Rectal smooth muscle tissue (tissue), 1 donor: Measurements from ENCODE around the gene FARP1.
A peak's percentile ranks its signal among the peaks of the same experiment; 100 is the strongest.

Experiments
- H3K27ac ChIP-seq: one replicate; pipeline ENCODE4 v1.7.0; 2013; ENCODE audit warnings: low read depth, low read length, inconsistent platforms
- H3K27me3 ChIP-seq: one replicate; pipeline ENCODE4 v1.7.0; 2013; ENCODE audit warnings: low read length; ENCODE audit not compliant: control insufficient read depth, insufficient read depth
- H3K36me3 ChIP-seq: one replicate; pipeline ENCODE4 v1.7.0; 2013; ENCODE audit warnings: low read length; ENCODE audit not compliant: control insufficient read depth, insufficient read depth
- H3K4me1 ChIP-seq: one replicate; pipeline ENCODE4 v1.7.0; 2013; ENCODE audit warnings: low read length; ENCODE audit not compliant: control insufficient read depth, insufficient read depth
- H3K4me3 ChIP-seq: one replicate; pipeline ENCODE4 v1.7.0; 2013; ENCODE audit warnings: low read length
- H3K9ac ChIP-seq: one replicate; pipeline ENCODE4 v1.7.0; 2013; ENCODE audit warnings: low read length

The FARP1 gene

DNA sequence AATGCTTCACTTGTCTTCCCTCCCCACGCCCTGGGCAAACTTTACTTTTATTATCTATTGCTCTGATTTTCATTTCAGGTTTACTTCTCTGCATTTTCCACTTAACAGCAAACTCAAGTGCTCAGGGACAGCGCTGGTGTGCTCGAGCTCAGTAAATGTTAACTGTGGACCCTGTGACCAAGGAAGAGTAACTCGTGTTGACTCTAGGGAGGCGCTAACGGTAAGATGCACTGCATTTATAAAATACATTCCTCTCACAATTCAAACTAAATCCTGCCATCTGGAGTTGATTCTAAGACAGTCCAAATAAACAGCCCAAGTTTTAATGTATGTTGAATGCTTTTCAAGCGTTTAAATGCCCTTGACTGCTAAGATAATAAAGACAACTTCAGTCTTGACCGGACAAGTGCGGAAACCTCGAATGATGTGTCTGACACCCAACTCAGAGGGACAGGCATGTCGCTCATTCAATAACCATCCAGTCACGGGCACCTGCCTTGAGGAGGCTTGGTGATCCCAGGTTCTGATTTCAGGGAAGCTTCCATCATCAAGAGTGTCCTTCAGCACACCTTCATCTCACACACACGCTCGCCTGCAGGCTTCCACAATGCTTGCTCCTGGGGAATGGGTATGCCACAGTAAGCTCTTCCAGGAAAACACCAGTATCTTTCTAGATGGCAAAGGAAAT, 340.9 kb downstream of the FARP1 start:
- Histone ChIP-seq H3K9ac (peak overlapping the region; percentile 47), H3K36me3 (no peaks in the 10 kb centered on the region), H3K27me3 (no peaks in the 10 kb centered on the region), H3K27ac (peak overlapping the region; percentile 81), H3K4me1 (peaks cover 54% of the 10 kb centered on the region), H3K4me3 (peak overlapping the region; percentile 3)

DNA sequence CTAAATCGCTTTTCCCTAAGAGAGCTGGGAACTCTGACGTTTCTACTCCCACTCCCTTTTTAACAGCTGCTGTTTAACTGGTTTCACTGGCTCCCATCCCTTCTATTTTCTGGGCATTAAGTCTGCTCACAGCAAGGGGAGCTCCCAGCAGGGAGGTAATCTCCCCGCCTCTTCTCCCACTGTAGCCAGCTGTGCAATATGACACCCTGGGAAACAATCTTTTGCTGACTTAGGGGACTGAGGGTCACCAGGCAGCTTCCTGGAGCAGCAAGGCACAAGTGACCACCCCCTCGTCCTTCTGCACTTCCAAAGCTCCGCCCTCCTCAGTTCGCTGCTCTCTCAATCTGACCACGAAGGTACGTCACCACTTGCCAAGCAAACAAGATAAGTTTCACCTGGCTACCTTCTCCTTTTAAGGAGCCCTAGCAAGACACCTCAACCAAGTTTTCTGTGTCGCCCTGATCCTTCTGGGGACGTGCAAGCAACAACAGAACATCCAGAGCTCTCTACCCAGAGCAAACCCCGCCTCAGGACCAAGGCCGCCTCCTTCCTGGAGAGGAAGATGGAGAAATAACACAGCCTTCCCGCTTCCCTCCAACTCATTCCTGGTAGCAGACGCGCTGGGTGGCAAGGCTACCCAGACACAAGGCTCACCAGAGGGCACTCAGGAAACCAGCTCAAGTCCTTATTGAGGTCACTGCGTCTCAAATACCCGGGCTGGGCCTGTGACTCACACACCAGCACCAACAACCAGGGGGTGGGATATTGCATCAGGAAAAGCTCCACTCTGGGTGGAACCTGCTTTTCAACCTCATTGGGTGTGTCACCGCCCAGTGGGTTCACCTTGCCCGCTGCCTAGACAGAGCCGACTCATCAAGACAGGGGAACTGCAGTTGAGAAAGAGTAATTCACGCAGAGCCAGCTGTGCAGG, 341.7 kb downstream of the FARP1 start:
- Histone ChIP-seq H3K36me3 (no peaks in the 10 kb centered on the region), H3K27ac (peak overlapping the region; percentile 81), H3K27me3 (no peaks in the 10 kb centered on the region), H3K4me1 (peaks cover 57% of the 10 kb centered on the region), H3K9ac (peak overlapping the region; percentile 47), H3K4me3 (peak overlapping the region; percentile 3)

DNA sequence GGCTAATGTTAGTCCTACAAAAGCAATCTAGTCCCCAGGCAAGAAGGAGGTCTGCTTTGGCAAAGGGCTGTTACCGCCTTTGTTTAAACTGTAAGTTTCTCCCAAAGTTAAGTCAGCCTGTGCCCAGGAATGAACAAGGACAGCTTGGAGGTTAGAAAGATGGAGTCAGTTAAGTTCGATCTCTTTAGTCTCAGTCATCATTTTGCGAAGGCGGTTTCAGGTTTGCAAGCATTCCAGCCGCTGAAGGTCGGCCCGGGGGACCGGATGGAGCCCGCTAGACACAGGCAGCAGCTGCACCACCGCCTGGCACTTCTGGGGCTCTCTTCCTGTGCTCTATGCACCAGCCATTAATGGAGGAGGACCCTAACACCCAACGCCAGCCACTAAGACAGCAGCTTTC, 342.7 kb downstream of the FARP1 start:
- no peak overlapping the region for H3K4me3 ChIP-seq
- no peaks in the 10 kb centered on the region for H3K27me3 ChIP-seq
- H3K27ac ChIP-seq, result peak overlapping the region; percentile 81
- peaks cover 62% of the 10 kb centered on the region for H3K4me1 ChIP-seq
- H3K9ac ChIP-seq, result no peak overlapping the region
- no peaks in the 10 kb centered on the region for H3K36me3 ChIP-seq

DNA sequence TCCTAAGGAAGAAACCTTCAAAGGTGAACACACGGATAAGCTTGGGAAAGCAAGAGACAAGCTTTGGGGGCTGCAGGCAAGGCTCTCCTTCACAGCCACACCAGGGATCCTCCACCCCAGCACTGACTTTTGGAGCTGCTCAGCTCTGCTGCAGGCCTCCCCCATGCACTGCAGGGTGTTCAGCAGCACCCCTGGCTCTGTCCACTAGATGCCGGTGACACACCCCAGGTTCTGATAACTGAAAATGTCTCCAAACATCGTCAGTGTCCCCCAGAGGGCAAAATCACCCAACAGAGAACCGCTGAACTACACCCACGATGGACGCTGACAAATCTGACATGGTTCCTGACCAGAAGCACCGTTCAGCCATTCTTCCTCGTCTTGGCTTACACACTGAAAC, 343.5 kb downstream of the FARP1 start:
- Histone ChIP-seq H3K4me1 (peaks cover 66% of the 10 kb centered on the region), H3K36me3 (no peaks in the 10 kb centered on the region), H3K27me3 (no peaks in the 10 kb centered on the region), H3K9ac (no peak overlapping the region), H3K4me3 (no peak overlapping the region), H3K27ac (peak overlapping the region; percentile 12)

DNA sequence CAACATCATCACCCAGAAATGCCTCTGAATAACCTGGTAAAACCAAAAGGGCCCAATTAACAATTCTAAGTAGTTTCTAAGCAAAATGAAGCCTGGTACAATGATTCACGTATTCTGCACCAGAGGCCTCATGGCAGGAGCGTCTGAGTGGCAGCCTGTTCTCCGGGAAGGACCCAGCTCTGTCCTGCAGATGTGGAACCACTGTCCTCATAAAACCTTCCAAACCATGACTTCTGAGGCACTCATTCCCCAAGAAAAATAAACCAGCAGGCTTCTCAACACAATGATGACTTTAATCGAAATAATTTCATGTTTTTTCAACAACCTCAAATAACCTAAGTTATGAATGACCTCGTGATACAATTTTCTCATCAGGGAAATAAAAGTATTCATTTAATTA, 344.1 kb downstream of the FARP1 start:
- peaks cover 63% of the 10 kb centered on the region for H3K4me1 ChIP-seq
- no peaks in the 10 kb centered on the region for H3K27me3 ChIP-seq
- H3K4me3 ChIP-seq, result no peak overlapping the region
- no peak overlapping the region for H3K9ac ChIP-seq
- peak overlapping the region; percentile 12 for H3K27ac ChIP-seq
- H3K36me3 ChIP-seq, result no peaks in the 10 kb centered on the region

DNA sequence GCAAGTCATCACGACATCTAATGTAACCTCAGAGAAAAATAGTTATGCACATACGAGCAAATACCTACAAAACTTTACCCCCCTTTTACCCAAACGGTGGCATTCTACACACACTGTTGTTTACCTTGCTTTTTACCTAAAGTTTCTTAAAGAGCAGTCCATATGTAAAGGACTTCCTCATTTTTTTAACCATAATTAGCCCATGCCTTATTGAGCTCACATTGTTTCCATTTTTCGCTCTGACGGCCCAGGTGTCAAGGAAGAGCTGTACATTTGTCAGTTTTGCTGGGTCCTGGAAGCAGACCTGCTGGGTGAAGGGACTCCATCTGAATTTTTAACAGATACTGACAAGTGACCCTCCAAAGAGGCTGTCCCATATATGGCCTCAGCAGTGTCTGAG, 344.6 kb downstream of the FARP1 start:
- no peak overlapping the region for H3K27ac ChIP-seq
- no peak overlapping the region for H3K9ac ChIP-seq
- peaks cover 62% of the 10 kb centered on the region for H3K4me1 ChIP-seq
- H3K4me3 ChIP-seq, result no peak overlapping the region
- no peaks in the 10 kb centered on the region for H3K27me3 ChIP-seq
- H3K36me3 ChIP-seq, result no peaks in the 10 kb centered on the region

DNA sequence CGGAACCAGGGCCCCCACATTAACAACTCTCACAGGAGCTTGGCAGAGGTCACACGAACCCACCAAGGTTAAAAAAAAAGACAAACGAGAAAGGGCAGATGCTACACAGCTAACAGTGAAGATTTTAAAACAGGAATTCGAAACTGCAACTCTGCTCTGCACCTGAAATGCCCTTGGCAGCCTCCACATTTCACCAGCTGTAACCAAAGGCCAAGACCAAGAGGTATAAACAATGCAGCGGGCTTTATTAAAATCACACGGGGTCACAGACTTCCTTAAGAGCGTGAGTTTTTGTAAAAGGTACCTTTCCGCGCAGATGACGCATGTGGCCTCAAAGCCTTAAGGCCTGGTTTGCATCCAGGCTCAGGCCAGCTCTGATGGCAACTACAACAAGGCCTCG, 345.8 kb downstream of the FARP1 start:
- H3K36me3 ChIP-seq, result no peaks in the 10 kb centered on the region
- H3K27ac ChIP-seq, result peak overlapping the region; percentile 52
- H3K9ac ChIP-seq, result no peak overlapping the region
- peaks cover 58% of the 10 kb centered on the region for H3K4me1 ChIP-seq
- H3K4me3 ChIP-seq, result no peak overlapping the region
- no peaks in the 10 kb centered on the region for H3K27me3 ChIP-seq

DNA sequence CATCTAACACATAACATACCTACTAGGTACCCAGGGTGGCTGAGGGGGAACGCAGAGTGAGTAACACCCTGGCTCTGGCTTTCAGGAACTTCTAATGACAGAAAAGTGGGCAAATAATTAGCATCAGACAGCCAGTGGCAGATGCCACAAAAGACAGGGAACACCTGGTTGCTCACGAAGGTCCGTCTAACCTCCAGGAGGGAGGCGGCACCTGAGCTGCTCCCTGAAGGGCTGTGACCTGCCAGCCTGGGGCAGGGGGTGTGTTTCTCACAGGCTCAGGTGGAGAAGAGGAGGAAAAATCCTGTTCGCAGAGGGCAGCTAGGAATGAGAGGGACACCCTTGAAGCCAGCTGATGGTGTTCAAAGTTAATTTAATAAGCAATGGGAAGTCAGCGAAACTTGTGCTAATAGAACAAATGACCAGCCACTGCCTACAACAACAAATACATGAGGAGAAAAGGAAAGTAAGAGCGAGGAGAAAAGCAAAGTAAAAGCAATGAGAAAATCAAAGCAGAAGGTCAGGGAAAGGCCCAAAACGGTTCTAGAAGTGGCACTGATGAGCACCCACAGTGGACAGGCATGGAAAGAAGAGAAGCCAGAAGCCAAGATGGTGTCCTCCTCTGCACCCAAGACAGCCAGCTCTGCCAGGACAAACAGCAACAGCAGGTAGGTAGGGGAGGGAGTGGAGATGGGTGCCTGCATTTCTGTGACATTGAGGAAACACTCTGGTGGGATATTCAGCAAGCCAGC, 346.7 kb downstream of the FARP1 start:
- H3K4me3 ChIP-seq, result no peak overlapping the region
- H3K27me3 ChIP-seq, result no peaks in the 10 kb centered on the region
- no peaks in the 10 kb centered on the region for H3K36me3 ChIP-seq
- H3K27ac ChIP-seq, result peak overlapping the region; percentile 52
- peaks cover 49% of the 10 kb centered on the region for H3K4me1 ChIP-seq
- no peak overlapping the region for H3K9ac ChIP-seq

DNA sequence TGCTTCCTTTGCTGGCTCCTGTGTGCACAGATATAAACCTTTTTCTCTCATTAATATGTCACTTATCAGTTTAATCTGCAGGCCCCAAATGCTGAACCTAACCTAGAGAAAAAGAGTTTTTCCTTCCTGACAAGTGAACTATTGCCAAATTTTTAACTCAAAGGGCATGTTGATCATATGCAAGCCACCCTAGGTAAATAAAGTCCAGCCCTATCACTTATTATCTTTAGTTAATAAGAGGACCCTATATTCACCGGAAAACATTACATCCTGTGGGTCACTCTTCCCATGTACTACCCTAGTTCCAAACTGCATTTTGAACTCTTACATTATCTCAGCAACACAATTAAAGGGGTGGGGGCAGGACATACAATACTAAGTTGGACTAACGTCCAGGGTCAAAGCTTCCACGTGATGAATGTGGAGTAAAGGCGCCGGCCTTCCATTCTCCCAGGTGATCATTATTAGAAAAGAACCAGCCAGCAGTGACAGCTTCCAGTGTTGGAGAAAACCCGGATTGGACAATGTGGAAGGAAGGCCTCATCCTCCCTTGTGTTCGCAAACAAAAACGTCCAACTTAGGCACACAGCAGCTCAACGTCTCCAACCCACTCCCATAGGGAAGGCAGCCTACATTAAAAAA, 347.4 kb downstream of the FARP1 start:
- Histone ChIP-seq H3K9ac (no peak overlapping the region), H3K4me3 (no peak overlapping the region), H3K4me1 (peaks cover 44% of the 10 kb centered on the region), H3K27ac (no peak overlapping the region), H3K36me3 (no peaks in the 10 kb centered on the region), H3K27me3 (no peaks in the 10 kb centered on the region)

DNA sequence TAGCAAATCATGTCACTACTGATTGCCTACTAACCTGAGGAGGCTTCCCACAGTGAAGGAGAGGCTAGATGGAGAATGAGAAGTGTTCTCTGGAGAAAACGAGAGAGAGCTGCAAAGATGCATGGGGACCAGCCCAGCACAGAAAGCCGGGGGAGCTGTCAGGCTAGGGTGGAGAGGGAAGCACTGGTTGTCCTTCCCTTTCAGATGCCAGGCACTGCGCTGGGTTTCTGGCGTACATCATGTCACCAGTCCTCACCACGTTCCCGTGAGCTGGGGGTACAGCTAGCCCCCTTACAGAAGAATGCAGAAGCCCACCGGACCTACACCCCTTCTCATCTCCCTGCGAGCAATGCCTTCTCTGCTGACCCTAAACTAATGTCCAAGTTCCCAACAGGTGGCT, 348.0 kb downstream of the FARP1 start:
- Histone ChIP-seq H3K27ac (peak overlapping the region; percentile 48), H3K36me3 (no peaks in the 10 kb centered on the region)

DNA sequence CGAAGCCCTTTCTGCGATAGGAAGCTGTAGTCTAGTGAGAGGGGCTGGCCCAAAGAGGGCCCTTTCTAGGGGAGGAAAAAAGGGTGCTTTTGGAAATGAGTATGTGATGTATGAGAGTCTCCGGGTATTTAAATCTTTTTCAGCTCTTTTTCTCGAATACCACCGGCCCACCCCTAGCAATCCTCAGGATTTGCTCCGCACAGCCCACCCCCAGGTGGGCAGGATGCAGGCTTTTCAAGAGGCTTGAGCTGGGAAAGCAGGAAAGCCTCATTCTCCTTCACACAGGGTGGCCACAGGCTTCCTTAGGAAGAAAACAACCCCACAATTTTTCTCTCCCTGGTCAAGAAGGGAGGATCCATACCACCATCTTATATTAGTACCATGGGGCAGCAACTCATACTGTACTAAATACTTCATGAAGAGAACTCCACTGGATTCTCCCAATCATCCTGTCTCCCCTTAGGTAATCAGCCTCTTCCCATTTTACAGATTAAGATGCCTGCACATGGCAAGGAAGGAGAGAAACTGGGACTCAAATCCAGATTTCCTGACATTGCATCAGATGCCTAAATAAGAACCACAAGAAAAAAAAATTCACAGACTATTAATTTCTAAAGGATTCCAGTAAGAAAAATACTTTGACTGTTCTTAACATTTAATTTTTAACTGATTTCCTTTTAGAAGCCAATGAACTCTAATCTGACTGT, 349.6 kb downstream of the FARP1 start:
- Histone ChIP-seq H3K4me3 (no peak overlapping the region), H3K27ac (peak overlapping the region; percentile 41), H3K27me3 (no peaks in the 10 kb centered on the region), H3K36me3 (no peaks in the 10 kb centered on the region), H3K4me1 (peaks cover 56% of the 10 kb centered on the region), H3K9ac (no peak overlapping the region)

More for the DNA sequence above, 348.0 kb downstream of the FARP1 start:
- Histone ChIP-seq H3K9ac (no peak overlapping the region), H3K4me3 (no peak overlapping the region), H3K27me3 (no peaks in the 10 kb centered on the region), H3K4me1 (peaks cover 46% of the 10 kb centered on the region)
